ENCODE results near the gene KHK.

DNA sequence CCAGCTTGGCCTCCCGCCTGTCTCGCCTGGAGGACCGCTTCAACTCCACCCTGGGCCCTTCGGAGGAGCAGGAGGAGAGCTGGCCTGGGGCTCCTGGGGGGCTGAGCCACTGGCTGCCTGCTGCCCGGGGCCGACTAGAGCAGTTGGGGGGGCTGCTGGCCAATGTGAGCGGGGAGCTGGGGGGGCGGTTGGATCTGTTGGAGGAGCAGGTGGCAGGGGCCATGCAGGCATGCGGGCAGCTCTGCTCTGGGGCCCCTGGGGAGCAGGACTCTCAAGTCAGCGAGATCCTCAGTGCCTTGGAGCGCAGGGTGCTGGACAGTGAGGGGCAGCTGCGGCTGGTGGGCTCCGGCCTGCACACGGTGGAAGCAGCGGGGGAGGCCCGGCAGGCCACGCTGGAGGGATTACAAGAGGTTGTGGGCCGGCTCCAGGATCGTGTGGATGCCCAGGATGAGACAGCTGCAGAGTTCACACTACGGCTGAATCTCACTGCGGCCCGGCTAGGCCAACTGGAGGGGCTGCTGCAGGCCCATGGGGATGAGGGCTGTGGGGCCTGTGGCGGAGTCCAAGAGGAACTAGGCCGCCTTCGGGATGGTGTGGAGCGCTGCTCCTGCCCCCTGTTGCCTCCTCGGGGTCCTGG, 3.7 kb upstream of the KHK start:
- TF ChIP-seq, protein P1, sequence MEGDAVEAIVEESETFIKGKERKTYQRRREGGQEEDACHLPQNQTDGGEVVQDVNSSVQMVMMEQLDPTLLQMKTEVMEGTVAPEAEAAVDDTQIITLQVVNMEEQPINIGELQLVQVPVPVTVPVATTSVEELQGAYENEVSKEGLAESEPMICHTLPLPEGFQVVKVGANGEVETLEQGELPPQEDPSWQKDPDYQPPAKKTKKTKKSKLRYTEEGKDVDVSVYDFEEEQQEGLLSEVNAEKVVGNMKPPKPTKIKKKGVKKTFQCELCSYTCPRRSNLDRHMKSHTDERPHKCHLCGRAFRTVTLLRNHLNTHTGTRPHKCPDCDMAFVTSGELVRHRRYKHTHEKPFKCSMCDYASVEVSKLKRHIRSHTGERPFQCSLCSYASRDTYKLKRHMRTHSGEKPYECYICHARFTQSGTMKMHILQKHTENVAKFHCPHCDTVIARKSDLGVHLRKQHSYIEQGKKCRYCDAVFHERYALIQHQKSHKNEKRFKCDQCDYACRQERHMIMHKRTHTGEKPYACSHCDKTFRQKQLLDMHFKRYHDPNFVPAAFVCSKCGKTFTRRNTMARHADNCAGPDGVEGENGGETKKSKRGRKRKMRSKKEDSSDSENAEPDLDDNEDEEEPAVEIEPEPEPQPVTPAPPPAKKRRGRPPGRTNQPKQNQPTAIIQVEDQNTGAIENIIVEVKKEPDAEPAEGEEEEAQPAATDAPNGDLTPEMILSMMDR (conservative IDR thresholded peaks at IDR 0.05) = no peak
- TF ChIP-seq ZFX (IDR thresholded peaks at IDR 0.05) = no peak

Data from C4-2B (cell line).